Nephron (organoid): Measurements from ENCODE around the gene CNTNAP2.

Experiments
- H3K27ac Mint-ChIP-seq, 3 experiments: 2 replicates each; pipeline ENCODE4 v1.8.0; 2020; ENCODE audit warnings: mixed read lengths in 3 of 3, mild to moderate bottlenecking in 2 of 3, moderate library complexity in 1 of 3
- H3K27me3 Mint-ChIP-seq: 2 replicates; pipeline ENCODE4 v1.8.0; 2021; ENCODE audit warnings: low read depth, mild to moderate bottlenecking, moderate library complexity, mixed read lengths
- H3K36me3 Mint-ChIP-seq: 2 replicates; pipeline ENCODE4 v1.8.0; 2020; ENCODE audit warnings: low read depth, mixed read lengths
- H3K4me1 Mint-ChIP-seq: 2 replicates; pipeline ENCODE4 v1.8.0; 2020; ENCODE audit warnings: mixed read lengths
- H3K4me3 Mint-ChIP-seq, 3 experiments: 2 replicates each; pipeline ENCODE4 v1.8.0; 2020; ENCODE audit warnings: mild to moderate bottlenecking in 3 of 3, mixed read lengths in 3 of 3, moderate library complexity in 2 of 3
- H3K9me3 Mint-ChIP-seq: 2 replicates; pipeline ENCODE4 v1.8.0; 2020; ENCODE audit warnings: mixed read lengths
- TF ChIP-seq, protein P1 (sequence below), 3 experiments: fragments of 200-600 bp; sonication (generic); IDR thresholded peaks; one replicate each; pipeline ENCODE4 v1.5.0; 2021; ENCODE audit warnings: antibody characterized with exemption in 3 of 3; ENCODE audit not compliant: unreplicated experiment in 3 of 3

Gene CNTNAP2

GRCh38 chr7:147048864-147049263, 932.3 kb downstream of the CNTNAP2 start:
- Mint-ChIP-seq H3K27me3 (no peaks in the 10 kb centered on the region), H3K4me3 (no peak overlapping the region), H3K4me1 (no peaks in the 10 kb centered on the region), H3K9me3 (peaks cover 2% of the 10 kb centered on the region), H3K36me3 (no peaks in the 10 kb centered on the region), H3K27ac (no peak overlapping the region)
- TF ChIP-seq, protein P1, sequence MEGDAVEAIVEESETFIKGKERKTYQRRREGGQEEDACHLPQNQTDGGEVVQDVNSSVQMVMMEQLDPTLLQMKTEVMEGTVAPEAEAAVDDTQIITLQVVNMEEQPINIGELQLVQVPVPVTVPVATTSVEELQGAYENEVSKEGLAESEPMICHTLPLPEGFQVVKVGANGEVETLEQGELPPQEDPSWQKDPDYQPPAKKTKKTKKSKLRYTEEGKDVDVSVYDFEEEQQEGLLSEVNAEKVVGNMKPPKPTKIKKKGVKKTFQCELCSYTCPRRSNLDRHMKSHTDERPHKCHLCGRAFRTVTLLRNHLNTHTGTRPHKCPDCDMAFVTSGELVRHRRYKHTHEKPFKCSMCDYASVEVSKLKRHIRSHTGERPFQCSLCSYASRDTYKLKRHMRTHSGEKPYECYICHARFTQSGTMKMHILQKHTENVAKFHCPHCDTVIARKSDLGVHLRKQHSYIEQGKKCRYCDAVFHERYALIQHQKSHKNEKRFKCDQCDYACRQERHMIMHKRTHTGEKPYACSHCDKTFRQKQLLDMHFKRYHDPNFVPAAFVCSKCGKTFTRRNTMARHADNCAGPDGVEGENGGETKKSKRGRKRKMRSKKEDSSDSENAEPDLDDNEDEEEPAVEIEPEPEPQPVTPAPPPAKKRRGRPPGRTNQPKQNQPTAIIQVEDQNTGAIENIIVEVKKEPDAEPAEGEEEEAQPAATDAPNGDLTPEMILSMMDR (IDR thresholded peaks at IDR 0.05; ENCODE audit: unreplicated experiment in 3 of 3) = no peak

DNA sequence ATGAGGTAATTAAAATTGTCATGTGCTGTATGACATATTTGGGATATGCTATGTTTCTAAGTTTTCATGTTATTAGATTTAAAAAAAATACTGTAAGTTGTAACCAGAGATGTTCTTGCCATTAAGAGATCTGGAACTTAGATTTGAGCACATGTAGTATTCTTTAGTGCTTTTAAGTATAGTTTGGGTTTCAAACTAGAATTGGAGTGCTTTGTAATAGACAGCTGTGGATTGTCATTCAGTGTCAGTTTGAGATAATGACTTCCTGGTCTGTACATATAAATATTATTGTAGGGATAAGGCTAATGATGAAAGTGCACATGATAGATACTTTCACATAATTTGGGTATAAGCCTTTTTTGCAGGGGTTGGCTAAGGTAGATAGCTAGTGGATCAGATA, 936.2 kb downstream of the CNTNAP2 start:
- TF ChIP-seq, protein P1 (IDR thresholded peaks at IDR 0.05; ENCODE audit: unreplicated experiment in 3 of 3) = no peak
- no peaks in the 10 kb centered on the region for H3K27me3 Mint-ChIP-seq
- peaks cover 22% of the 10 kb centered on the region for H3K4me1 Mint-ChIP-seq
- no peaks in the 10 kb centered on the region for H3K36me3 Mint-ChIP-seq
- H3K4me3 Mint-ChIP-seq = no peak overlapping the region
- peak overlapping the region; percentile 22 to 42 (median 25) for H3K27ac Mint-ChIP-seq
- H3K9me3 Mint-ChIP-seq = no peaks in the 10 kb centered on the region

DNA sequence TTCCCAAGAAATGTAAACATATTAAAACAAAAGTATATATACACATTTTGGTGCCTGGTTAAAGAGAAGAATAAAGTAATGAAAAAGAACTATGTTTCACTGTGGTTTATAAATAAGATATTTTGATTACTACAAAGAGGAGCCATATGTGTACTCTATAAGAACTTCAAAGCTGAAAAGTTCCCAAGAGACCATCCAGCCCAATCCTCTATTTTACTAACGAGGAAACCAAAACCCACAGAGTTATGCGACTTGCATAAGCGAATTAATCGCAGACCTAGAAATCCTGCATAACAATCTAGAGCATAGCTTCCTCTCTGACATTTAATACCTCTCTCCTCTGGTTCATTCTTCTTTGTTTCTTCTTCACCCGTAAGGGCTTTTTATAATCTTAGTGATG, 937.1 kb downstream of the CNTNAP2 start:
- H3K4me3 Mint-ChIP-seq = no peak overlapping the region
- H3K27me3 Mint-ChIP-seq = no peaks in the 10 kb centered on the region
- H3K36me3 Mint-ChIP-seq = no peaks in the 10 kb centered on the region
- peaks cover 22% of the 10 kb centered on the region for H3K4me1 Mint-ChIP-seq
- H3K9me3 Mint-ChIP-seq = no peaks in the 10 kb centered on the region
- TF ChIP-seq, protein P1 (IDR thresholded peaks at IDR 0.05; ENCODE audit: unreplicated experiment in 3 of 3) = no peak
- peak overlapping the region in 1 of 3 experiments; percentile 17 for H3K27ac Mint-ChIP-seq

GRCh38 chr7:147060070-147060469, 943.5 kb downstream of the CNTNAP2 start:
- no peaks in the 10 kb centered on the region for H3K9me3 Mint-ChIP-seq
- TF ChIP-seq, protein P1 (IDR thresholded peaks at IDR 0.05; ENCODE audit: unreplicated experiment in 3 of 3) = no peak

GRCh38 chr7:147062897-147063296, 946.3 kb downstream of the CNTNAP2 start:
- Mint-ChIP-seq H3K27ac (no peak overlapping the region), H3K9me3 (no peaks in the 10 kb centered on the region), H3K4me1 (no peaks in the 10 kb centered on the region), H3K4me3 (no peak overlapping the region), H3K36me3 (no peaks in the 10 kb centered on the region), H3K27me3 (no peaks in the 10 kb centered on the region)
- TF ChIP-seq, protein P1 (IDR thresholded peaks at IDR 0.05; ENCODE audit: unreplicated experiment in 3 of 3) = no peak

More at GRCh38 chr7:147060070-147060469, 943.5 kb downstream of the CNTNAP2 start:
- Mint-ChIP-seq H3K36me3 (no peaks in the 10 kb centered on the region), H3K27ac (no peak overlapping the region), H3K4me3 (no peak overlapping the region), H3K4me1 (peaks cover 18% of the 10 kb centered on the region), H3K27me3 (no peaks in the 10 kb centered on the region)

DNA sequence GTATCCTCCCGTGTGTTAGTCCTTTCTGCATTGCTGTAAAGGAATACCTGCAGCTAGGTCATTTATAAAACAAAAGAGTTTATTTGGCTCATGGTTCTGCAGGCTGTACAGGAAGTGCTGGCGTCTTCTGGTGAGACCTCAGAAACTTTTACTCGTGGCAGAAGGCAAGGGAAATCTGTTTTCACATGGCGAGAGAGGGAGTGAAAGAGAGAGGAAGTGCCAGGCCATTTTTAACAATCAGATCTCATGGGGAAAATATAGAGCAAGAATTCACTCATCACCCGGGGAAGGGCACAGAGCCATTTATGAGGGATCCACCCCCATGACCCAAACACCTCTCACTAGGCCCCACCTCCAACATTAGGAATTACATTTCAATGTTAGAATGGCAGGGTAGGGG, 952.2 kb downstream of the CNTNAP2 start:
- H3K27ac Mint-ChIP-seq = peak overlapping the region in 2 of 3 experiments; percentile 2 to 44
- H3K9me3 Mint-ChIP-seq = no peaks in the 10 kb centered on the region
- no peak overlapping the region for H3K4me3 Mint-ChIP-seq
- H3K4me1 Mint-ChIP-seq = peaks cover 21% of the 10 kb centered on the region
- H3K27me3 Mint-ChIP-seq = no peaks in the 10 kb centered on the region
- no peaks in the 10 kb centered on the region for H3K36me3 Mint-ChIP-seq
- TF ChIP-seq, protein P1 (IDR thresholded peaks at IDR 0.05; ENCODE audit: unreplicated experiment in 3 of 3) = no peak
